Loucy (cell line): Measurements from ENCODE around the gene KLHDC2.
"Not testable (repeated sequence)": the region's sequence is repeated elsewhere in the genome, so short reads cannot be mapped to it uniquely, and the experiment has no call there.

ENCODE experiments used
- H2AFZ ChIP-seq: fragments of 200-600 bp; sonication (generic); 2 replicates; pipeline ENCODE4 v1.6.0; 2016; ENCODE audit warnings: antibody characterized with exemption, mild to moderate bottlenecking, low read length, moderate library complexity
- H3F3A ChIP-seq: fragments of 200-600 bp; 2 replicates; pipeline ENCODE4 v1.6.0; 2016; ENCODE audit warnings: antibody characterized with exemption, low read depth, mild to moderate bottlenecking
- H3K27me3 ChIP-seq: fragments of 200-600 bp; sonication (generic); 2 replicates; pipeline ENCODE4 v1.6.1; 2014; ENCODE audit warnings: low read length, mild to moderate bottlenecking; ENCODE audit not compliant: insufficient read depth, poor library complexity, severe bottlenecking
- H3K36me3 ChIP-seq: fragments of 200-600 bp; sonication (generic); 2 replicates; pipeline ENCODE4 v1.6.1; 2016; ENCODE audit warnings: low read length; ENCODE audit not compliant: insufficient read depth
- H3K4me1 ChIP-seq: fragments of 200-600 bp; sonication (generic); 2 replicates; pipeline ENCODE4 v1.5.1; 2014; ENCODE audit warnings: low read length, mild to moderate bottlenecking; ENCODE audit not compliant: insufficient read depth, poor library complexity, severe bottlenecking
- H3K4me2 ChIP-seq: fragments of 200-600 bp; sonication (generic); 2 replicates; pipeline ENCODE4 v1.6.0; 2014; ENCODE audit warnings: antibody characterized with exemption, low read length, low read depth, mild to moderate bottlenecking; ENCODE audit not compliant: poor library complexity, severe bottlenecking
- H3K4me3 ChIP-seq: fragments of 200-600 bp; sonication (generic); 2 replicates; pipeline ENCODE4 v1.5.1; 2014; ENCODE audit warnings: low read length, mild to moderate bottlenecking, mixed read lengths; ENCODE audit not compliant: poor library complexity, severe bottlenecking
- H3K79me2 ChIP-seq: fragments of 200-600 bp; sonication (generic); 2 replicates; pipeline ENCODE4 v1.6.1; 2014; ENCODE audit warnings: low read length; ENCODE audit not compliant: insufficient read depth
- H3K9ac ChIP-seq: fragments of 200-600 bp; sonication (generic); 2 replicates; pipeline ENCODE4 v1.6.0; 2014; ENCODE audit warnings: mild to moderate bottlenecking, low read depth, low read length, moderate library complexity; ENCODE audit not compliant: poor library complexity, severe bottlenecking
- H3K9me2 ChIP-seq: fragments of 200-600 bp; sonication (generic); replicated peaks from 2 replicates; pipeline ENCODE4 v1.6.1; 2016; ENCODE audit warnings: low read depth, low read length, mixed read lengths
- H3K9me3 ChIP-seq: fragments of 200-600 bp; sonication (generic); 2 replicates; pipeline ENCODE4 v1.6.1; 2014; ENCODE audit warnings: mild to moderate bottlenecking, antibody characterized with exemption, low read length, low read depth; ENCODE audit not compliant: insufficient read depth
- H4K20me1 ChIP-seq: fragments of 200-600 bp; sonication (generic); 2 replicates; pipeline ENCODE4 v1.6.0; 2014; ENCODE audit warnings: antibody characterized with exemption, low read length, mild to moderate bottlenecking; ENCODE audit not compliant: insufficient read depth, poor library complexity, severe bottlenecking
- CTCF ChIP-seq: fragments of 200-600 bp; sonication (generic); conservative IDR thresholded peaks from 2 replicates; pipeline ENCODE4 v1.5.1; 2014; ENCODE audit warnings: mild to moderate bottlenecking, antibody characterized with exemption, low read length
- EZH2phosphoT487 ChIP-seq: fragments of 200-600 bp; IDR thresholded peaks from 2 replicates; pipeline ENCODE4 v1.6.1; 2018; ENCODE audit warnings: antibody characterized with exemption, mild to moderate bottlenecking, moderate library complexity, borderline replicate concordance

Gene KLHDC2

GRCh38 chr14:49767571-49768300 is at the start of gene KLHDC2:
Gene KLHDC2 (plus strand): TSS chr14:49768153. CDS start chr14:49768469, 316 bp downstream.
- no peaks in the 10 kb centered on the region for H3K36me3 ChIP-seq
- TF ChIP-seq EZH2phosphoT487 (no peak), CTCF (peak; percentile 40)
- no peaks in the 10 kb centered on the region for H3K9me3 ChIP-seq
- peaks cover 6% of the 10 kb centered on the region for H3K27me3 ChIP-seq
- H4K20me1 ChIP-seq: peaks cover 18% of the 10 kb centered on the region
- peak within 1 kb of the TSS; percentile 88 for H3K4me2 ChIP-seq
- peak within 1 kb of the TSS; percentile 100 for H3K9ac ChIP-seq
- peaks cover 16% of the 10 kb centered on the region for H3K4me1 ChIP-seq
- H2AFZ ChIP-seq: peak within 1 kb of the TSS; percentile 98
- H3K79me2 ChIP-seq: peaks cover 33% of the 10 kb centered on the region
- H3F3A ChIP-seq: peaks cover 6% of the 10 kb centered on the region; the same call in 1 of the 2 replicates
- H3K9me2 ChIP-seq: no peaks in the 10 kb centered on the region
- H3K4me3 ChIP-seq: peak within 1 kb of the TSS; percentile 100

GRCh38 chr14:49720744-49721143 is 47.2 kb upstream of the KLHDC2 start:
- Histone ChIP-seq H3K4me3 (no peak overlapping the region), H3K4me2 (no peak overlapping the region), H4K20me1 (no peaks in the 10 kb centered on the region), H2AFZ (no peak overlapping the region), H3K27me3 (no peaks in the 10 kb centered on the region), H3K9me3 (no peaks in the 10 kb centered on the region), H3F3A (no peaks in the 10 kb centered on the region), H3K9ac (no peak overlapping the region), H3K79me2 (no peaks in the 10 kb centered on the region), H3K36me3 (no peaks in the 10 kb centered on the region), H3K9me2 (no peaks in the 10 kb centered on the region), H3K4me1 (no peaks in the 10 kb centered on the region)
- no peak for TF ChIP-seq CTCF
- no peak for TF ChIP-seq EZH2phosphoT487

- H3K9me2 ChIP-seq, H3K27me3 ChIP-seq, H3K4me3 ChIP-seq, H2AFZ ChIP-seq, H3K4me2 ChIP-seq, H3K79me2 ChIP-seq, H3K4me1 ChIP-seq, H3K9me3 ChIP-seq, H3K9ac ChIP-seq, H4K20me1 ChIP-seq, H3F3A ChIP-seq, H3K36me3 ChIP-seq: not testable (repeated sequence)
These were observed 46.1 kb upstream of the KLHDC2 start for GRCh38 chr14:49721733-49722435.

GRCh38 chr14:49727171-49727570 is 40.8 kb upstream of the KLHDC2 start:
- Histone ChIP-seq H3K9ac (no peak overlapping the region), H4K20me1 (no peaks in the 10 kb centered on the region), H3K9me3 (no peaks in the 10 kb centered on the region), H3K9me2 (no peaks in the 10 kb centered on the region), H3K36me3 (no peaks in the 10 kb centered on the region), H3K4me3 (no peak overlapping the region), H3F3A (no peaks in the 10 kb centered on the region), H3K4me1 (no peaks in the 10 kb centered on the region), H2AFZ (no peak overlapping the region), H3K79me2 (no peaks in the 10 kb centered on the region), H3K4me2 (no peak overlapping the region), H3K27me3 (no peaks in the 10 kb centered on the region)
- TF ChIP-seq EZH2phosphoT487 (no peak), CTCF (no peak)
